ENCODE results near the gene MRPL23.
"Not testable (repeated sequence)": the region's sequence is repeated elsewhere in the genome, so short reads cannot be mapped to it uniquely, and the experiment has no call there.

MRPL23 gene

DNA sequence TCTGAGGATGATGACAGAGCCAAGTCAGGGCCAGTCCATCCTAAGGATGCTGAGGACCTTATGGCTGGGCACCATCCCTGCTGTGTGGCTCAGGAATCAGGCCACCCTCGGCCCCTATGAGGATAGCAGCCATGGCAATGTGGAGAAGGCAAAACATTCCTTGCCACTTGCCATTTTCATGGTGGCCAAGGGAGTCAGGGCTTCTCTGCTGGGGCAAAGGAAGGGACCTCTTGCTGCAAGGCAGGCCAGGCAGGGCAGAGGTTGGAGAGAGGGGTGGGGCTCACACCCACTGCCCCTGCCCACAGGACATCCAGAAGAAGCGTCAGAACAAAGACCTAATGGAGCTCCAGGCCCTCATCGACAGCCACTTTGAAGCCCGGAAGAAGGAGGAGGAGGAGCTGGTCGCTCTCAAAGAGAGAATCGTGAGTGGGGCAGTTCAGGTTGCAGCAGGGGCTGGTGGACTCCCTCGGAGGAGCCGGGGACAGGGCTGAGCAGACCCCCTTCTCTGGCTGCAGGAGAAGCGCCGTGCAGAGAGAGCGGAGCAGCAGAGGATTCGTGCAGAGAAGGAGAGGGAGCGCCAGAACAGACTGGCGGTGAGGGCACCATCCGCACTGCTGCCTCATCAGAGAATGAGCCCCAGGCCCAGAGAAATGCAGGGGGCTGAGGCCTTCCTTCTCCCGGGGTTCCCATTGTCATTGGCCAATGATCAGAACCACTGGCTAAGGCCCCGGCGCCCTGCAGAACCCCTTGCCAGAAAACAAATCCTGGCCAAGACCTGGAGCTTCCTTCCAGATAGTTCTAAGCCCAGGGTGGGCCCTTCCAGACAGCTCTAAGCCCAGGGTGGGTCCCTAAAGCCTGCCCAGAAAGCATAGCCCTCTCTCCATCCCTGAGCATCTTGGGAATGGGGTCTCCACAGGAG is 13.5 kb upstream of the MRPL23 start:
- no peak for DNase-seq (ENCODE audit: low read depth, low spot score)

DNA sequence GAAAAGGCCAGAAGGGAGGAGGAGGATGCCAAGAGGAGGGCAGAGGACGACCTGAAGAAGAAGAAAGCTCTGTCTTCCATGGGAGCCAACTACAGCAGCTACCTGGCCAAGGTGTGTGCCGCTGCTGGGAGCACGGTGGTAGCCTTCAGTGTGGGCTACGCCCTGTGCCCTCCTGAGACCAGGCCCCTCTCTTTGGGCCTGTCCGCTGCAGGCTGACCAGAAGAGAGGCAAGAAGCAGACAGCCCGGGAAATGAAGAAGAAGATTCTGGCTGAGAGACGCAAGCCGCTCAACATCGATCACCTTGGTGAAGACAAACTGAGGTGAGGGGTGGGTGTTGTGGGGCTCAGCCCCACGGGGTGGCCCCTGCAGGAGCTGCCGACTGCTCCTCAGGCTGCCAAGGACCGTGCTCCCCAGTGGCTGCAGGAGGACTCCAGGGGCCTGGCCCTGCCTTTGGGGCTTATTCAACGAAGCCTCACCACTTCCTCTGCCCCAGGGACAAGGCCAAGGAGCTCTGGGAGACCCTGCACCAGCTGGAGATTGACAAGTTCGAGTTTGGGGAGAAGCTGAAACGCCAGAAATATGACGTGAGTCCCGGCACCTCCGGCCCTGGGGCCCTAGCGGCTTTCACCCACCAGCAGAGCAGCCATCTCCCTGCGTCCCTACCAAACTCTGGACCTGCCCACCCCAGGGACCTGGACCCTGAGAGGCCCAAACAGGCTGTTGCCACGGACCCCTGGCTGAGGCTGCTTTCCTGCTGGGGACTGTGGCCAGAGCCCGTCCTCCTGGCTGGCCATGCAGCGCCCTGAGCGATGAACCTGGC is 12.6 kb upstream of the MRPL23 start:
- no peak for DNase-seq (ENCODE audit: low read depth, low spot score)

- no peak for DNase-seq (ENCODE audit: low read depth, low spot score)
Measured at GRCh38 chr11:1935156-1936071, 11.7 kb upstream of the MRPL23 start.

DNA sequence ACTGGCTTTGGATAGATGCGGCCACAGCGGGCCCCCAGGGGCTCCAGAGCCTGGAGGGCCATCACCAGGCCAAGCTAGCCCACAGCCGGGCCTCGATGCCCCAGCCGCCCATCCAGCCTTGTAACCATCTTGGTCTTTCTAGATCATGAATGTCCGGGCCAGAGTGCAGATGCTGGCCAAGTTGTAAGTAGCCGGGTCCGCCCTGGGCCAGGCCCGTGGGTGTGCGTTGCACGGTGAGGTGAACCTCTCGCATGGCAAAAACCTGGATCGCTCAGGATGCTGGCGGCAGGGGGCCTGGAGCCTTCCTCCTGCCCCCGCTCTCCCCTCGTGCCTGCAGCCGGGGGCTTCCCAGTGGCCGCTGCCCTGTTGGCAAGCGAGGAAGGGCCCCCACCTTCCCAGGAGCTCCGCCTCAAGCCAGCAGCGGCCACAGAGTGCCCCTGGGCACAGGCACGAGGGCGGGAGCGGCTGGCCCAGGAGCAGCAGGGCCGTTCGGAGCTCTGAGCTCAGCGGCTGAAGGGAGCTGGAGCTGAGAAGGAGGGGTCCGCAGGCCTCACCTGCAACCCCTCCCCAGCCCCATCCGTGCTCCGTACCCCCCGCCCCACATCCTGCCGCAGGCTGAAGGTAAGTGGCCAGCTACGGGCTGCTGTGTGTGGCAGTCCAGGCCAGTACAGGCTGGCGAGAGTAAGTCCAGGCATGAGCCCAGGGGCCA is 10.9 kb upstream of the MRPL23 start:
- DNase-seq (ENCODE audit: low read depth, low spot score): no peak

GRCh38 chr11:1936781-1937615 is 10.1 kb upstream of the MRPL23 start:
- DNase-seq (ENCODE audit: low read depth, low spot score): peak; percentile 27

- no peak for DNase-seq (ENCODE audit: low read depth, low spot score)
Measured at GRCh38 chr11:1937616-1938342, 9.4 kb upstream of the MRPL23 start.

GRCh38 chr11:1938343-1939005 is 8.7 kb upstream of the MRPL23 start:
- DNase-seq (ENCODE audit: low read depth, low spot score): no peak

GRCh38 chr11:1939006-1939625 is 8.0 kb upstream of the MRPL23 start:
- DNase-seq (ENCODE audit: low read depth, low spot score): no peak

GRCh38 chr11:1939788-1940187 is 7.3 kb upstream of the MRPL23 start:
- not testable (repeated sequence) for DNase-seq (ENCODE audit: low read depth, low spot score)

- DNase-seq (ENCODE audit: low read depth, low spot score): no peak
Measured at GRCh38 chr11:1942558-1943260, 4.4 kb upstream of the MRPL23 start.

DNA sequence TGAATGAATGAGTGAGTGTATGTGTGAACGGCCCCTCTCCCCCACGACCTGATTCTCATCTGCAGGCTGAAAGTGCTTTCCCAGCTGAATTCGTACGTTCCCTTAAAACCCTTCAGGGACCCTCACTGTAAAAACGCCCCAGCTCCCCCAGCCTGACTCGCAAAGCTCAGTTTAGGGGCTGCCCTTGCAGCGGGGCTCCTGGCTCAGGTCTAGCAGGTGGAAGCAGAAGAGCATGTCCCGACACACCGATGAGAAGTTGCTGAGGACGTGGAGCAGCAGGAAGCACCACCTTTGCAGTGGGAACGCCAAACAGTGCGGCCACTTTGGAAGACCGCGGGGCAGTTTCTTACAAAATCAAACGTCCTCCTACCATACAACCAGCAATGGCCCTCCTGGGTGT is 3.6 kb upstream of the MRPL23 start:
- no peak for DNase-seq (ENCODE audit: low read depth, low spot score)

DNA sequence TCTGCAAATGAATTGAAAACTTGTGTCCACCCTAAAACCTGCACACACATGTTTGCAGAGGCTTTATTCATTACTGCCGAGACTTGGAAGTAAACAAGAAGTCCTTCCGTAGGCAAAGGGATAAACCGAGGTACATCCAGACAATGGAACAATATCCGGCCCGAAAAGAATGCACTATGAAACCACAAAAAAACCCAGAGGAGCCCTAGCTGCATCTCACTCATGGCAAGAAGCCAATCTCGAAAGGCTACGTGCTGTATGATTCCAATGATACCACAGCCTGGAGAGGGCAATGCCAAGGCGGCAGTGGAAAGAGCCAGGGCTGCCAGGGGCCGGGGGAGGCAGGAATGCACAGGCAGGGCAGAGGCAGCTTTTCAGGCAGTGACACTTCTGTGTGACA is 3.2 kb upstream of the MRPL23 start:
- DNase-seq (ENCODE audit: low read depth, low spot score): no peak

- no peak for DNase-seq (ENCODE audit: low read depth, low spot score)
Measured at GRCh38 chr11:1947592-1948237, 583 bp downstream of the MRPL23 start.

DNA sequence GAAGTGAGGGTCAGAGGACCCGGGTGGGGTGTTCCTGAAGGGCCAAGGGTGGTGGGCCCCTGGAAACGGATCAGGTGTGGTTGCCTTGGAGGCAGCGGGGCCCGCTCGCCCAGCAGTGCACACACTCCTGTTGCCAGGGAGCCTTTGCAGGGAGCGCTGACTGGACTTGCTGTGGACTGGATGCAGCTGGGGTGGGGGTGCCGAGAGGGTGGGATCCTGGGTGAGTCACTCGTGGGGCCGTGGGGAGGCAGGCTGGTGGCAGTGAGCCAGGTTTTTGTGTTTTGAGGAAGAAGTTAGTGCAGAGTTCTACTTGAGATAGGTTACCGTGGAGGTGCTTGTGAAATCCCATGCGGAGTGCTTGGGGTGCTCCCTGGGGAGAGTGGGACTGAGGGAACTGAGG is 1.3 kb downstream of the MRPL23 start:
- no peak for DNase-seq (ENCODE audit: low read depth, low spot score)

- no peak for DNase-seq (ENCODE audit: low read depth, low spot score)
Measured at GRCh38 chr11:1949302-1949701, 2.2 kb downstream of the MRPL23 start.

GRCh38 chr11:1949922-1950321 is 2.8 kb downstream of the MRPL23 start:
- DNase-seq (ENCODE audit: low read depth, low spot score): no peak

DNA sequence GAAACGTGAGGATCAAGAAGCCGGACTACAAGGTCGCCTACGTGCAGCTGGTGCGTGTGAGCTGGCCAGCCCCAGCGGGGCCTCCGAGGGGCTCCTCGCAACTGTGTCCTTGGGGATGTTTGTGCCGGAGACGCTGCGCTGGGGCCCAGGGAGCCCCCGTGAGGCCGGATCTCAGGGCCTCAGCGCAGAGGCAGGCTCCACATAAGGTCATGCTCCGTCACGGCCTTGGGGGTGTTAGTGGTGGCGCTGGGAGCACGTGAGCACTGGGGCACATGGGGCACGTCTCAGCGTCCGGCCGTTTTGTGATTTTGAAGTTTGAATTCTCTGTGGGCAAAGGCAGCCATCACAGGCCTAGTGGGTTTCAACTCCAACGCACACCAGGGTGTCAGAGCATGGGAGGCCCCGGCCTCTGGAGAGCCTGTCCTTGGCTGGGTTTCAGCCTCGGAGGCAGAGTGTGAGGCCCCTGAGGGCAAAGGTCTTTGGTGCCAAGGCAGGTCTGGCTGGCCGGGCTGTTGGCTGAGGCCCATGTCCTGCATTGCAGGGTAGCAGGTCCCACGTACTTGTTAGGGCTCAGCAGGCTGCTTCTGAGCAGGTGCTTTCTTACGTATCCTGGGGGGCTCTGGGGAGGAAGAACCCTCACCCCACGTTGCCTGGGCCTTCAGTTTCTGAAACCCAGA is 5.8 kb downstream of the MRPL23 start:
- DNase-seq (ENCODE audit: low read depth, low spot score): no peak

Measured in ELF-1 (cell line).